SK-MEL-5 (cell line): ENCODE data around the gene CFAP44. TPM values are rescaled to one million over a fixed set of nuclear protein-coding genes. Genes with fewer than 3 reads are reported as not detected.
"Not testable (repeated sequence)": the region's sequence is repeated elsewhere in the genome, so short reads cannot be mapped to it uniquely, and the experiment has no call there.

Experiments used
- DNase-seq: peaks from one replicate; pipeline ENCODE4 v3.0.0-alpha.2; 2016; ENCODE audit warnings: low read depth, low spot score
- in situ Hi-C: cut with HindIII; loops from 2 replicates; pipeline ENCODE4 v1.10.0; 2016; ENCODE audit warnings: low sequenced_read_pairs, high pct_unique_total_duplicates, low pct_unique_long_range_greater_than_20kb
- polyA plus RNA-seq, 2 experiments: library from polyadenylated mRNA; depleted of rRNA; stranded (reverse); fragments of >200 nt; gene quantifications; 2 replicates each; pipeline ENCODE4 v1.2.3, GENCODE V29; 2015
- total RNA-seq: library from RNA; depleted of rRNA; stranded (reverse); fragments of >200 nt; shearing (Covaris generic); gene quantifications from 2 replicates; pipeline ENCODE4 v1.2.3, GENCODE V29; 2014; rRNA removed

Gene CFAP44, protein sequence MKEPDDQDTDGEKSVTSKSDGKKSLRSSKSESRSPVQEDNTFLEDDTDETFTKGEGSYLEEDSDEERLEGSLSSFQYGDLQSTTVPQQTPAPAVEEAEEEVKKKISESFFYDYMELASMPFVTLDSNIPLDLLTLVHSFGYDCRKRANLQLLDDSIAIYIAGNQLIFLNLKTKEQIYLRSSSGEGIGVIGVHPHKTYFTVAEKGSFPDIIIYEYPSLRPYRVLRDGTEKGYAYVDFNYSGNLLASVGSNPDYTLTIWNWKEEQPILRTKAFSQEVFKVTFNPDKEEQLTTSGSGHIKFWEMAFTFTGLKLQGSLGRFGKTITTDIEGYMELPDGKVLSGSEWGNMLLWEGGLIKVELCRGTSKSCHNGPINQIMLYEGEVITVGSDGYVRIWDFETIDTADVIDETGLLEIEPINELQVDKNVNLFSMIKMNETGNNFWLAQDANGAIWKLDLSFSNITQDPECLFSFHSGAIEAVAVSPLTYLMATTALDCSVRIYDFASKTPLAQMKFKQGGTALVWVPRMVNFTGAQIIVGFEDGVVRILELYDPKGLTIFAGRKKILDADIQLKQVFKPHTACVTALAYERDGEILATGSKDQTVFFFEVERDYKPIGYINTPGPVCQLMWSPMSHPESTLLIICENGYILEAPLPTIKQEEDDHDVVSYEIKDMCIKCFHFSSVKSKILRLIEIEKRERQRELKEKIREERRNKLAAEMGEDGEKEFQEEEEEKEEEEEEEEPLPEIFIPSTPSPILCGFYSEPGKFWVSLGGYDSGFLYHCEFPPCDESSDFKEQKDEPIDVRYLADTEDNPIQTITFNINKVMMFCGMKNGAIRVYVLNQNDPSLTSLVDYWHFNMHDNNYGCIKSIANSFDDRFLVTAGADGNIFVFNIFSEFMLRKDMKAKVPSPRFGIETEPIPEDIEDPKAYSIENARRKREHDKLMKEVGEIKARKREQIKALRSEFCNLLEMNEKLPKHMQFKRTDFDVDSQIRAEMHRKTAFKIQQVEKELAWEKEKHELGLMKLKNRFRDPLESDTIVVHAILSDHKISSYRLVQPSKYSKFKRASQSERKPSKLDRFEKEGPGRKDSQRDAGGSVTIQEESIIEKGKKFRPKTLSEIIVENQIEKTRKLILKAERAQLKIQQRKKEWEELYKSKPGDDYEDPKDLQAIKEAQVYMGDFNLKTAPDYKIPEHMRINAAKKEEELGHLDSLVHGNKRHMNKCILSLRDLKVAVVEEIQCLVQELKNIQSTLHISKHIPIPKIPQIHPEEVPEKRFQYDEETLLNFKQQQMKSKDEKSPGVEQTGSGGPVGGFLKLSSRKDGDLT (N-terminal part only)
- total RNA-seq, result 2.9 and 3.7 TPM in 2 replicates
- polyA plus RNA-seq (2015; cell fraction: cytosol; rRNA removed), result 0.52 and 0.71 TPM in 2 replicates
- polyA plus RNA-seq (2015; cell fraction: nucleus; rRNA removed), result 29.7 and 146 TPM in 2 replicates

DNA sequence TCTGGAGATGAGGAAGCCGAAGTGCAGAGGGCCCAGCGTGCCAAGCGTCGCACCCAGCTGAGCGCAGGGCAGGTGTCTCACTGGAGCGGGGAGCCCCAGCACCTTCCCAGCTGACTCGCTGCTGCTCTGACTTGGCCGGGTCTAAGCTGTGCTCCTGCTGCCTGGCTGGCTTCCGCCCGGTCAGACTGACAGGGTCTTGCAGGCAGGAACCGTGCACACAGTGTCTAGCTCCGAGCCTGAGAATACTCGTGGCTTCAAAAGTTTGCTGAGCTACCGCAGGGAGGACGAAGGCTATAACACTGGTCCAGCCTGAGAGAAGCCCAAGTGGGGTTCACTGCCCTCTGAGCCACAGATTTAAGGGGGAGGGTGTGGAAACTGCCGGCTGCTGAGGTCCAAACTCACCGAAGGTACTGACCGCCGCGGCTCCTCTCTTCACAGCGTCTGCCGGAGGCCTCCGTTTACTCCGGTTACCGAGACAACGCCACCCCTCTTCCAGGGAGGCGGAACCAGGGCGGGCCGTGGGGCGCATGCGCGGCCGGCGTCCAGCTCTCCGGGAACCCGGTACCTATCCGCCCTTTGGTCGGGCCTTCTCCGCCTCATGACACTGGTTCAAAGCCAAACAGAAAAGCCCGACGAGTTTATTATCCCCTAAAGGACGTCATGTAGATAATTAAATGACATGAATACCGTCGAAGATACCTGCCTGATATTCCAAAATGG, at the start of gene CFAP44:
Gene CFAP44 (minus strand): TSS at position 443 of the 720 bp plus-strand sequence. CDS start 7,829 bp downstream, outside the sequence.
- in situ Hi-C loops, result no loop called here
- DNase-seq, result no peak

DNA sequence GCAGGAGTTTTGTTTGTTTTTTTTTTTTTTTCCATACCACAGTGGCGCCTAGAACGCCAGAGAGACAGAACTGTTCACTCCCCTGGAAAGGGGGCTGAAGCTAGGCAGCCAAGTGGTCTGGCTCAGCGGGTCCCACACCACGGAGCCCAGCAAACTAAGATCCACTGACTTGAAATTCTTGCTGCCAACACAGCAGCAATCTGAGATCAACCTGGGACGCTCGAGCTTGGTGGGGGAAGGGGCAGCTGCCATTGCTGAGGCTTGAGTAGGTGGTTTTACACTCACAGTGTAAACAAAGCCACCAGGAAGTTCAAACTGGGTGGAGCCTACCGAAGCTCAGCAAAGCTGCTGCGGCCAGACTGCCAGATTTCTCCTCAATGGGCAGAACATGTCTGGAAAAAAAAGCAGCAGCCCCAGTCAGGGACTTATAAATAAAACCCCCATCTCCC, 43.9 kb upstream of the CFAP44 start:
- DNase-seq, result no peak
- in situ Hi-C loops, result no loop called here

DNA sequence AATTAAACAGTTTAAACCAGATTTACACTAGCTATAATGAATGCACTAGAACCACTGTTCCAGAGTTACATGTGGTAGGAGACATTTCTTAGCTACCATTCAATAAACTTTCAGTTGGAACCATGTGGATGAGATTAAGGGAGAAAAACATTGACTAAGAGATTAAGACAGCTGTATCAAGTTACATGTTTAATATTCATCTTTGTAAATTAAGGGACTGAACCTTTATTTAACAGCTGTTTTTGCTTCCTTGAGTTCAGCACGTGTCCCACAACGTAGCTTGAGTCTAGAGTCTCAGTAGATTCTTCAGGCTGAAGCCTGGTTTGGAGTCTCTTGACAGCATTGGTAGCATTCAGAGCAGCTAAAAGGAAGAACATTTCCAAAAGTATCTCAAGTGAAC, 27.2 kb upstream of the CFAP44 start:
- in situ Hi-C loops, result no loop called here
- no peak for DNase-seq

DNA sequence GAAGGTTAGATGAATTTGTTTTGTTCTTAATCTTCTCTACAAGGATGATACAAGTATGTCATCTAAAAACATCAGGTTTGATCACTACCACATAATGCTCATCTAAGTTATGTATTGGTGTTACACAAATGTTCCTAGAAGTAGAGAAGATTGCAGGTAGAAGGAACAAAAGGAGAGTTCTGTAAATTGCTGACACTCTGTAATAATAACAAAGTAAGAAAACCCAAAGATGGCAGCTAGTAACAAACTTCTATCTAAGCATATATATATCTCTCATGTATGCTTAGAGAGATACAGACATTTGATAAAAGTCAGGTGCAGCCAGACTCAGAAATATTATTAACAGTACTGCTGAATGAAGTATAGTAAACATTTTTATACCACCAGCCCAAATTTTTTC, 20.2 kb upstream of the CFAP44 start:
- in situ Hi-C loops, result no loop called here
- no peak for DNase-seq

DNA sequence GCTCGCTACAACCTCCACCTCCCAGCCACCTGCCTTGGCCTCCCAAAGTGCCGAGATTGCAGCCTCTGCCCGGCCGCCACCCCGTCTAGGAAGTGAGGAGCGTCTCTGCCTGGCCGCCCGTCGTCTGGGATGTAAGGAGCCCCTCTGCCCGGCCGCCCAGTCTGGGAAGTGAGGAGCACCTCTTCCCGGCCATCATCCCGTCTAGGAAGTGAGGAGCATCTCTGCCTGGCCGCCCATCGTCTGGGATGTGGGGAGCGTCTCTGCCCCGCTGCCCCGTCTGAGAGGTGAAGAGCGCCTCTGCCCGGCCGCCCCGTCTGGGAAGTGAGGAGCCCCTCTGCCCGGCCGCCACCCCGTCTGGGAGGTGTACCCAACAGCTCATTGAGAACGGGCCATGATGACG, 17.3 kb upstream of the CFAP44 start:
- in situ Hi-C loops, DNase-seq: not testable (repeated sequence)

DNA sequence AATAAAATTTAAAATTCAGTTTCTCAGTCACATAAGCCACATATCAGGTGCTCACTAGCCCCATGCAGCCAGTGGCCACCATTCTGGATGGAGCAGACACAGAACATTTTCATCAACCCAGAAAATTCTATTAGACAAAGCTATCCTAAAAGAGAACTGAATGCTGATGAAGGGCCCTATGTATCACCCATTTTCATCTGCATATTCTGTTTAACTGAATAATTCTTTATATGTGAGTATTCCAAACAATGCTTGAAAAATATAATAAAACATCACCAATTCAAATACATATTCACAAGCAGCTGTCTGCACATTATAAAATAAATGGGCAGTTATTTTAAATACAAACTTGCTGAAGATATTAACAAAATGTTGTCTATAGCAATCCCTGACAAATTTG, 14.2 kb upstream of the CFAP44 start:
- in situ Hi-C loops, result no loop called here
- DNase-seq, result no peak

DNA sequence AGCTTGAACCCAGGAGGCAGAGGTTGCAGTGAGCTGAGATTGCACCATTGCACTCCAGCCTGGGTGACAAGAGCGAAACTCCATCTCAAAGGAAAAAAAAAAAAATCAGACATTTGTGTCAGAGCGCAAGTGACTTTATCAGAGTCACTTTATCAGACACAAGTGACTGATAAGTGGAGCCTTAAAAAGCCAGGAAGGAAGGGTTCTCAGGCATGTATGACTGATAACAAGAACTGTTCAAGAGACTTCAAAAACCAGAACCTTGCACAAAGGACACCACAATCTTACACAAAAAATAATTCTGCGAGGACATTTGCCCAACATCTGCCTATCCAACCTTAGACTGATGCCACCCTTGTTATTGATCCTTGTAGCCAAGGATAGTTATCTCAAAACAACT, 13.3 kb upstream of the CFAP44 start:
- DNase-seq, result no peak
- in situ Hi-C loops, result no loop called here

DNA sequence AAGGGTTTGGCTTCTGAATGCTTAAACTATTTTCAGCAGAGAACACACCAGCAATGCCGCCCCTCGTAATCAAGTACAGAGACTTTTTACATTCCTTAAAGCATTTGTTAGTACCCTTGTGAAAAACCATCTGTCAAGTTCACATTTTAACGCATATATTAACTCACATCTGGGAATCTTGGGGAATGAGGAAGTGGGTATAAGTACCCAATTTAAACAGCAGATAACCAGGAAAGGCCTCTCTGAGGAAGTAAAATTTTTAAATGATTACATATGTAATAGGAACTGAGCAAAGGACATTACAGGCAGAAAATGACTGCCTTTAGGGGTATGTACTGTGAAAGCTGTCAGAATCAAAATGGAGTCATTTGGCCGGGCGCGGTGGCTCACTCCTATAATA, 12.8 kb upstream of the CFAP44 start:
- in situ Hi-C loops, result no loop called here
- no peak for DNase-seq

DNA sequence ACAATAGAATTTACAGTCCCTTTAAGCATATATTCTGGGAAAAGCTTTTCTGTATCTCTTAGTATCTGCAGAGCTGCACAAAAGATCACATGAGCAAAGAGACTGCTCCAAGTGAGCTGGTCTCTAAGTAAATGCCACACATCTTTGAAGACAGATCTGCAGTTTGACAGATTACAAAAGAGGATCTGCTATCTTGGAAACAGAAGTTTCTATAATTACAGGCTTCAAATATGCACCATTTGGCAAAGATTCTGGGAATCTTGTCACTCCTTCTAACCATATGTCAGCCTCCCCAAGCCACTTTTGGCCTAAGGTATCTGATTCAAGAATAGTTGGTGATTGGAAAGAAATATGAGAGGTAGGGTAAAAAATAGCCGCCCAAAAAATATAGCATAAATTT, 9.6 kb upstream of the CFAP44 start:
- DNase-seq, result no peak
- in situ Hi-C loops, result no loop called here

DNA sequence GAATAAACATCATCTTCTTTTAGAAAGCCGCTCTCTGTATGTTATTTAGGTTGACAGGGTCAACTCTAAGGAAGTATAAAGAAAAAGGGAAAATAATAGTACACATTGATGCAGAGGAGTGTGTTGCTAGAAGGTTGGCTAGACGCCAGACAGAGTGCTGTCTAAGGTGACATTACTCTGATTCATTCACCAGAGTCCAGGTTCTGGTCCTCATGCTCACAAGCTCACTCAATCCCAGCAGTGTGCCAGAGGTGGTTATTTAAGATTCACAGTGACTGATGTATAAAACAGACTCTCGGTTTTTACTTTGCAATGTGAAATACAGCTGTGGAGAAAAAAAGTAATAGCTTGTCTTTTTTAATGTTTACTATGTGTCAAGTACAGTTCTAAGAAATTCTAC, 1.7 kb downstream of the CFAP44 start:
- in situ Hi-C loops, result no loop called here
- no peak for DNase-seq

DNA sequence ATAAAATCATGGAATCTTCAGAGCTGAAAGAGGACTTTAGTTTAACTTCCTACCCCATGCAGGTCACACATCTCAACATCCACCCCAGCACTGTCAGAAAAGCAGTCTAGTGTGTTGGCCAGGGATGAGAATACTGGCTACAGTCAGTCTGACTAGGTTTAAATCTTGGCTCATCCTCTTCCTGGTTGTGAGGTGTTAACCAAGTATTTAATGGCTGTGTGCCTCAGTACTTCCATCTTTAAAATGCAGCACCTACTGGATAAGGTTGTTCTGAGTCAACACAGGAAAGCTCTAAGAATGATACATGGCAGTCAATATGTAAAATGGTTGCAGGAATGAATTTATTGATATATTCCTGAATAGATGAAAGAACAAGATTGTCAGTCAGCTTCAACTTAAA, 3.1 kb downstream of the CFAP44 start:
- no peak for DNase-seq
- in situ Hi-C loops, result no loop called here

DNA sequence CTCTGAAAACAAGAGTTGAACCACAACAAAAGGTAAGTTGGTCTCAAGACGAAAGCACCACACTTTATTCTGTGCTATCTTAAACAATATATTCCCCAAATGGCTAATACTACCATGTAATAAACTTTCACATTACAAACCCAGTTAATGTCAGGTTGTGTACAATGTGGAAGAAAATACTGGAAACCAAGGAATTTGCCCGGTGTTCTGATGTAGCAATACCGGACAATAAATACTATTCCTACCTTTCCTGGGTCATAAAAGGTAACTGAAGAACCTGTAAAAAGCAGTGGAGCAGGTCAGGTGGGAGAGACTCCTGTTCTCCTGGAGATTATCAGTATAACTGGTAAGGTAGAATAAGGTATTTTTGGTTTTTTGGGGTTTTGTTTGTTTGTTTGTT, 3.9 kb downstream of the CFAP44 start:
- no peak for DNase-seq
- in situ Hi-C loops, result no loop called here

DNA sequence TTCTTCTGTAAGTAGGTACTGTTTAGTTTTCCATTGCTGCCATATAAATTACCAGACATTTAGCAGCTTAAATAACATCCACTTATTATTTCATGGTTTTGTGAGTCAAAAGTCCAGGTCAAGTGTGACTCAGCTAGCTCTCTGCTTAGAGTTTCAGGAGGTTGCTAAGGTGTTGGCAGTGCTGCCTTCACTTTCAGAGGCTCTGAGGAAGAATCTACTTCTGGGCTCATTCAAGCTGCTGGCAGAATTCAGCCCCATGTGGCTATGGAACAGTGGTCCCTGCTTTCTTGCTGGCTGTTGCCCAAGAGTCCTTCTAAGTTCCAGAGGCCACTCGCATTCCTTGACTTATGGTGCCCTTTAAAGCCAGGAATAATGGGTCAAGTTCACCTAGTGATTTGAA, 4.5 kb downstream of the CFAP44 start:
- no peak for DNase-seq
- in situ Hi-C loops, result no loop called here

DNA sequence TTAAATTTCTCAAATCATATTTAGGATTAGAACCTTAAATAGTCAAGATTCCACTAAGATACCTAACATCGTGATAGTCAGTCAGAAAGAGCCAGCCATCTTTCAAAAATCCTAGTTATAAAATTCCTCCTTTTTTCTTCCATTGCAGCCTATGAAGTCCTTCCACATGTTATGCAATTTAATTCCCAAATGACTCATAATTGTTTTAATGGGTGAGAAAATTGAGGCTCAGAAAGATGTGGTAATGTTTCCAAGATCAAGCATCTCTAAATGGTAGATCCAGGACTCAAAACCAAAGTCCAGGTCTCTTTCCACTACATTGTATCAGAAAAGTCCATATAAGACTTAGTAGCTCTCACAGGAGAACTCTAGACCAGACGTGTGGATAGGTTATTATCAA, 9.5 kb downstream of the CFAP44 start:
- no peak for DNase-seq
- in situ Hi-C loops, result no loop called here

DNA sequence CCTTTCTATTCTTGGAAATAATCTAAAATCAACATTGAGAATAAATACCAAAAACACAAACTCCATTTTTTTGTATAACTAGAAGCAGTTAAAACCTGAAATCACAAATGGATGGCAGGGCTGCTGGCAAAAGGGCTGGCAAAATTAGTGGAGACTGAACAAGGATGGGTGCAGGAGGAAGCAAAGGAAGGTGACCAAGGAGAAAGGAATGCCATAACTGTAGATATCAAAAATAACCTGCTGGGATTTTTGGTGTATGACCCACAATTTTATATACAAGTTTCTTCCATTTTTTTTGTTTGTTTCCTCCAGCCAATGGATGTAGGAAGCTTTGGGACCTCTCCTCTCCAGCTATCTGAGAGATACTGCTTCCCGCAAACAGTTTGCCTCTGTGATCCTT, 12.7 kb downstream of the CFAP44 start:
- DNase-seq, result no peak
- in situ Hi-C loops, result no loop called here

DNA sequence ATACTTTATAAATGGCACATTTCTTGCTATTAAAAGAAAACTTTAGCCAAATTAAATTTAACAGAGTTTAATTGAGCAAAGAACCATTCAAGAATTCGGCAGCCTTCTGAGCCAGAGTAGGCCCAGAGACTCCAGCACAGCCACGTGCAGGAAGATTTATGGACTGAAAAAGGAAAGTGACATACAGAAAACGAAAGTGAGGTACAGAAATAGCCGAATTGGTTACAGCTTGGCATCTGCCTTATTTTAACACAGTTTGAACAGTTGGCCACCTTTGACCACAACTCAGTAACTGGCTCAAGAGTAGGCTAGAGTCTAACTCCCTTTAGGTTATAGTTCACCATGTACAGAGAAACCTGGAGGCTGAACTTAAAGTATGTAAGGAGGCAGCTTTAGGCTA, 17.6 kb downstream of the CFAP44 start:
- in situ Hi-C loops, result no loop called here
- DNase-seq, result no peak

DNA sequence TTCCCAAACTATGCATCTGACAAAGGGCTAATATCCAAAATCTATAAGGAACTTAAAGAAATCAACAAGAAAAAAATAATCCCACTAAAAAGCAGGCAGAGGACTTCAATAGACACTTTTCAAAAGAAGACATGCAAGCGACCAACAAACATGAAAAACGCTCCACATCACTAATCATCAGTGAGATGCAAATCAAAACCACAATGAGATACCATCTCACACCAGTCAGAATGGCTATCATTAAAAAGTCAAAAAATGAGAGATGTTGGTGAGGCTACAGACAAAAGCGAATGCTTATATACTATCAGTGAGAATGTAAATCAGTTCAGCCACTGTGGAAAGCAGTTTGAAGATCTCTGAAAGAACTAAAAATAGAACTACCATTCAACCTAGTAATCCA, 20.2 kb downstream of the CFAP44 start:
- in situ Hi-C loops, result no loop called here
- no peak for DNase-seq
